ENCODE measurements around the gene ARF1. TPM values are rescaled to one million over a fixed set of nuclear protein-coding genes. Genes with fewer than 3 reads are reported as not detected.

The ARF1 gene
- total and polyA plus RNA-seq, 2 of the 13 experiments (the other 11 are each of a cell fraction or from before 2014, with no cell fraction given): 186 to 327 TPM

GRCh38 chr1:228145463-228146416 is 63.2 kb downstream of the ARF1 start:
- no peak overlapping the region for H3K4me2 ChIP-seq (ENCODE audit: low read depth, low read length)
- BruUV-seq (replicated peaks): no TSS peak
- 99% methylated on average over 14 of the region's 31 CpGs for WGBS (ENCODE audit: low lambda C conversion rate)
- H3K79me2 ChIP-seq (ENCODE audit: insufficient read depth, low read length): peaks cover 56% of the 10 kb centered on the region
- no peak overlapping the region for H3K4me3 ChIP-seq (replicated peaks in 1 of 3; ENCODE audit: insufficient read depth in 1 of 3, low read depth in 2 of 3, low read length in 3 of 3)
- H3K4me1 ChIP-seq (ENCODE audit: insufficient read depth, low read length): peaks cover 56% of the 10 kb centered on the region
- in situ Hi-C loops (cut with HindIII; ENCODE audit: extremely low pct_ligation_motif_present, low pct_unique_long_range_greater_than_20kb): no loop called here
- DNase-seq (ENCODE audit: low spot score) (no peak), ATAC-seq (no peak), FAIRE-seq (no peak)
- H3K27ac ChIP-seq (ENCODE audit: extremely low read length, insufficient read depth, low read length): no peak overlapping the region
- H3K9me3 ChIP-seq (ENCODE audit: low read length): no peaks in the 10 kb centered on the region
- POLR2A ChIA-PET: interaction anchor here (1.3 kb wide), 1 partner anchor 19 kb away, joined by 3 read pairs; the partner anchor contains the start of gene IBA57
- H3K36me3 ChIP-seq (replicated peaks in 1 of 2; ENCODE audit: control insufficient read depth in 1 of 2, insufficient read depth in 2 of 2, low read length in 2 of 2): peaks cover 4 to 17% of the 10 kb centered on the region in 2 experiments; a peak in 4 of 5 replicates
- H3K27me3 ChIP-seq (ENCODE audit: control insufficient read depth in 1 of 2, insufficient read depth in 2 of 2, low read length in 2 of 2): no peaks in the 10 kb centered on the region
- no peak overlapping the region for H2AFZ ChIP-seq (ENCODE audit: low read length)
- peaks cover 23% of the 10 kb centered on the region; the same call in 1 of the 2 replicates for H4K20me1 ChIP-seq (ENCODE audit: insufficient read depth, low read length)
- H3K9ac ChIP-seq (ENCODE audit: insufficient read depth, low read depth, low read length): no peak overlapping the region
- intact Hi-C loops (cut with micrococcal nuclease; ENCODE audit: unreplicated experiment): no loop called here
- CTCF ChIA-PET (ENCODE audit: low intra/inter-chr PET ratio, low total read pairs): no interaction called here
- TF ChIP-seq PCBP1 (IDR thresholded peaks at IDR 0.05; ENCODE audit: borderline replicate concordance, low read depth, low read length) (no peak), ZNF790 (CRISPR knock-in tag; IDR thresholded peaks at IDR 0.05; ENCODE audit: borderline replicate concordance) (no peak), ZNF710 (CRISPR knock-in tag; IDR thresholded peaks at IDR 0.05; ENCODE audit: borderline replicate concordance) (no peak), KLF6 (CRISPR knock-in tag; IDR thresholded peaks at IDR 0.05) (no peak), NFRKB (IDR thresholded peaks at IDR 0.05) (no peak), HNRNPK (IDR thresholded peaks at IDR 0.05; ENCODE audit: low read depth, low read length, poor library complexity, severe bottlenecking) (no peak), SSRP1 (CRISPR knock-in tag; IDR thresholded peaks at IDR 0.05) (no peak), ZNF225 (CRISPR knock-in tag; IDR thresholded peaks at IDR 0.05) (no peak), MNT (IDR thresholded peaks at IDR 0.05) (no peak), MXD1 (CRISPR knock-in tag; IDR thresholded peaks at IDR 0.05) (no peak), SRSF1 (optimal IDR thresholded peaks at IDR 0.05; ENCODE audit: low read depth, low read length) (no peak), ZFP1 (CRISPR knock-in tag; IDR thresholded peaks at IDR 0.05) (no peak), FOXA1 (IDR thresholded peaks at IDR 0.05) (no peak), FOXA1 (CRISPR knock-in tag; IDR thresholded peaks at IDR 0.05) (no peak), FOXP4 (CRISPR knock-in tag; IDR thresholded peaks at IDR 0.05) (no peak), ZNF761 (CRISPR knock-in tag; conservative IDR thresholded peaks at IDR 0.05) (no peak), CHCHD3 (CRISPR knock-in tag; IDR thresholded peaks at IDR 0.05) (no peak)
